K562 (cell line): ENCODE data around the gene TARBP2.

Experiments
- CTCF ChIP-seq, 3 experiments: IDR thresholded peaks in 2 of 3; conservative IDR thresholded peaks in 1 of 3; 2 replicates each; pipeline ENCODE4 v1.5.1; 2011 to 2012; ENCODE audit warnings: low read length in 3 of 3, mild to moderate bottlenecking in 3 of 3, control low read depth in 2 of 3, improper control_type of control experiment in 1 of 3, inconsistent platforms in 1 of 3, low read depth in 1 of 3, mixed read lengths in 1 of 3, moderate library complexity in 1 of 3; ENCODE audit not compliant: insufficient read depth in 2 of 3
- E2F4 ChIP-seq: sonication (generic); formaldehyde crosslinking; IDR thresholded peaks from 2 replicates; pipeline ENCODE4 v1.8.0; 2022; ENCODE audit warnings: mild to moderate bottlenecking, low read depth, missing genetic modification reagents
- ELF1 ChIP-seq: fragments of 200-800 bp; sonication (Bioruptor generic); IDR thresholded peaks from 2 replicates; pipeline ENCODE4 v1.6.1; 2016; ENCODE audit warnings: missing genetic modification characterization, missing compliant biosample characterization
- IRF2 ChIP-seq: sonication (generic); formaldehyde crosslinking; IDR thresholded peaks from 2 replicates; pipeline ENCODE4 v1.8.1; 2022; ENCODE audit warnings: mild to moderate bottlenecking, missing genetic modification reagents
- PHB2 ChIP-seq: fragments of 450-650 bp; IDR thresholded peaks from 2 replicates; pipeline ENCODE4 v1.6.1; 2017; ENCODE audit warnings: low read depth
- REST ChIP-seq, 2 experiments: fragments of 450-650 bp; formaldehyde crosslinking in 1 of 2; IDR thresholded peaks; 2 replicates each; pipeline versions ENCODE4 v1.4.0 to v1.6.1; 2014 to 2020; ENCODE audit warnings: mild to moderate bottlenecking in 2 of 2, borderline replicate concordance in 1 of 2, low read depth in 1 of 2
- THRAP3 ChIP-seq: fragments of 450-650 bp; IDR thresholded peaks from 2 replicates; pipeline ENCODE4 v1.6.1; 2016; ENCODE audit warnings: mild to moderate bottlenecking, inconsistent platforms, borderline replicate concordance
- ZBED1 ChIP-seq: IDR thresholded peaks from 2 replicates; pipeline ENCODE4 v1.6.1; 2014
- ZNF57 ChIP-seq: fragments of 450-650 bp; formaldehyde crosslinking; IDR thresholded peaks from 2 replicates; pipeline ENCODE4 v1.4.0; 2020; ENCODE audit warnings: mild to moderate bottlenecking, moderate library complexity
- ZNF668 ChIP-seq: fragments of 250-450 bp; sonication (Bioruptor Pico); IDR thresholded peaks from 2 replicates; pipeline ENCODE4 v1.8.0; 2022; ENCODE audit warnings: mild to moderate bottlenecking, inconsistent platforms

GRCh38 chr12:53538209-53538689 lies 37.2 kb downstream of the TARBP2 start:
- TF ChIP-seq E2F4 (CRISPR knock-in tag) (no peak), ZBED1 (no peak), CTCF (IDR thresholded peaks at IDR 0.05 in 2 of 3, conservative IDR thresholded peaks at IDR 0.05 in 1 of 3; ENCODE audit: insufficient read depth in 2 of 3, low read depth in 1 of 3, low read length in 3 of 3) (no peak), PHB2 (no peak), ZNF668 (CRISPR knock-in tag) (no peak), ELF1 (tag) (no peak), IRF2 (CRISPR knock-in tag) (no peak), THRAP3 (no peak), REST (IDR thresholded peaks at IDR 0.05; ENCODE audit: borderline replicate concordance) (peak; percentile 61), REST (CRISPR knock-in tag; IDR thresholded peaks at IDR 0.05; ENCODE audit: low read depth) (no peak), ZNF57 (CRISPR knock-in tag) (no peak)
